Tibial nerve (tissue), 4 donors: Measurements from ENCODE around the gene PCDHGA10. TPM values are rescaled to one million over a fixed set of nuclear protein-coding genes. Genes with fewer than 3 reads are reported as not detected.

Experiments used
- DNase-seq, 2 donors: peaks; one replicate each; pipeline ENCODE4 v3.0.0-alpha.2; 2019; ENCODE audit warnings: low spot score in 2 of 2
- H3K27ac ChIP-seq, 4 donors: fragments of 200-600 bp; sonication (generic) in 3 of 4; one replicate each; pipeline ENCODE4 v1.5.1; 2017 to 2019; ENCODE audit warnings: mild to moderate bottlenecking in 1 of 4
- H3K27me3 ChIP-seq, 2 donors: fragments of 200-600 bp; sonication (generic) in 1 of 2; one replicate each; pipeline versions ENCODE4 v1.5.1 to v1.6.0; 2017 to 2019
- H3K36me3 ChIP-seq, 3 donors: fragments of 200-600 bp; sonication (generic); one replicate each; pipeline ENCODE4 v1.5.1; 2018 to 2019
- H3K4me1 ChIP-seq, 4 donors: fragments of 200-600 bp; sonication (generic) in 3 of 4; one replicate each; pipeline ENCODE4 v1.5.1; 2017 to 2019
- H3K4me3 ChIP-seq, 4 donors: fragments of 200-600 bp; sonication (generic) in 3 of 4; one replicate each; pipeline ENCODE4 v1.5.1; 2017 to 2019; ENCODE audit warnings: mild to moderate bottlenecking in 1 of 4, moderate library complexity in 1 of 4
- H3K9me3 ChIP-seq, 4 donors: fragments of 200-600 bp; sonication (generic) in 3 of 4; one replicate each; pipeline ENCODE4 v1.5.1; 2017 to 2019
- EP300 ChIP-seq, 2 donors: sonication (generic); formaldehyde crosslinking; IDR thresholded peaks; one replicate each; pipeline ENCODE4 v1.6.1; 2017; ENCODE audit warnings: antibody characterized with exemption in 2 of 2, mild to moderate bottlenecking in 1 of 2
- POLR2A ChIP-seq, 2 donors: fragments of 450-650 bp; IDR thresholded peaks; one replicate each; pipeline ENCODE4 v1.6.1; 2017; ENCODE audit warnings: antibody characterized with exemption in 2 of 2, mild to moderate bottlenecking in 2 of 2, moderate library complexity in 2 of 2
- WGBS, 2 donors: methylation state at CpG; one replicate each; pipeline ENCODE4 v1.1.5; 2018; 5-methylcytosine and 5-hydroxymethylcytosine counted together
- total RNA-seq, 4 donors: library from RNA; depleted of rRNA; stranded (reverse); fragments of >200 nt; gene quantifications; one replicate each; pipeline ENCODE4 v1.1.0, GENCODE V29; 2016
- TF ChIP-seq, protein P1 (sequence below), 5 experiments: fragments of 200-600 bp in 3 of 5; fragments of 450-650 bp in 2 of 5; sonication (generic) in 3 of 5; IDR thresholded peaks; one replicate each; pipeline ENCODE4 v1.5.1; 2016 to 2019; ENCODE audit warnings: antibody characterized with exemption in 5 of 5, mild to moderate bottlenecking in 3 of 5, moderate library complexity in 2 of 5

Gene PCDHGA10
- total RNA-seq, 4 donors from 2014 or later: 7.6 to 15.0 (median 10.6) TPM

DNA sequence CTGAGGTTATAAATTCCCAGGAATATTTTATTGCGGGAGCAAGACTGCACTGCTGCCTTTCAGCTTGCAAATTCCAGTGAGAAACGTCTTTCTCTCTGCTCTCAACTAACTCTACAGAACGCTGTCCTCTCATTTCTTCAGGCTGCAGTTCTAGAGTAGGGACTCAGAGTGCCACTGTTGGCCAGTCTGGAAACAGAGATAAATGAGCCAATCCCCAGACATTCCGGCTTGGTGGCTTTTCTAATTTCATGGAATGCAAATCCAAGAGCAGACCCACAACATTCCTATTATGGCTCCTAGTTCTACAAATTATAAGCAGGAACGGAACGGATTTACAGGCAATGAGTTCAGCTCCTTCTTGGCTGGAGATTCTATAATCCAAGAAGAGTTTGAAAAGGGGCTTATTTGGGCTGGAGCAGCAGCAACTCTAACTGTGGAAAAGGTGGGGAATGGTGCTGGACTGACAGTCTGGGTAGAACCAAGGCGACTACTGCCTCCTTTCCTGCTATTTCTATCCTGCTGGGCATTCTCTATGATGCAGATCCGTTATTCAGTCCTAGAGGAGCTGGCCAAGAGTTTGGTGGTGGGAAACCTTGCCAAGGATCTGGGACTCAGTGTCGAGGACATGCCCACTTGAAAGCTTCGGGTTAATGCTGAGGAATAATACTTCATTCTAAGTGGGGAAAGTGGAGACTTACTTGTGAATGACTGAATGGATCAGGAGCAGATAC is 26.8 kb downstream of the PCDHGA10 start:
- no peak for DNase-seq
- WGBS, 2 donors: 71 to 76% methylated on average over 10 of the region's 10 CpGs
- Histone ChIP-seq H3K27ac (no peak overlapping the region), H3K9me3 (peaks cover 0 to 95% (median 31%) of the 10 kb centered on the region in 4 donors), H3K4me3 (no peak overlapping the region), H3K27me3 (no peaks in the 10 kb centered on the region), H3K36me3 (peaks cover 0 to 35% (median 0%) of the 10 kb centered on the region in 3 donors), H3K4me1 (no peaks in the 10 kb centered on the region)
- TF ChIP-seq, protein P1, sequence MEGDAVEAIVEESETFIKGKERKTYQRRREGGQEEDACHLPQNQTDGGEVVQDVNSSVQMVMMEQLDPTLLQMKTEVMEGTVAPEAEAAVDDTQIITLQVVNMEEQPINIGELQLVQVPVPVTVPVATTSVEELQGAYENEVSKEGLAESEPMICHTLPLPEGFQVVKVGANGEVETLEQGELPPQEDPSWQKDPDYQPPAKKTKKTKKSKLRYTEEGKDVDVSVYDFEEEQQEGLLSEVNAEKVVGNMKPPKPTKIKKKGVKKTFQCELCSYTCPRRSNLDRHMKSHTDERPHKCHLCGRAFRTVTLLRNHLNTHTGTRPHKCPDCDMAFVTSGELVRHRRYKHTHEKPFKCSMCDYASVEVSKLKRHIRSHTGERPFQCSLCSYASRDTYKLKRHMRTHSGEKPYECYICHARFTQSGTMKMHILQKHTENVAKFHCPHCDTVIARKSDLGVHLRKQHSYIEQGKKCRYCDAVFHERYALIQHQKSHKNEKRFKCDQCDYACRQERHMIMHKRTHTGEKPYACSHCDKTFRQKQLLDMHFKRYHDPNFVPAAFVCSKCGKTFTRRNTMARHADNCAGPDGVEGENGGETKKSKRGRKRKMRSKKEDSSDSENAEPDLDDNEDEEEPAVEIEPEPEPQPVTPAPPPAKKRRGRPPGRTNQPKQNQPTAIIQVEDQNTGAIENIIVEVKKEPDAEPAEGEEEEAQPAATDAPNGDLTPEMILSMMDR (IDR thresholded peaks at IDR 0.05): no peak
- TF ChIP-seq EP300 (IDR thresholded peaks at IDR 0.05) (no peak), POLR2A (IDR thresholded peaks at IDR 0.05) (no peak)

DNA sequence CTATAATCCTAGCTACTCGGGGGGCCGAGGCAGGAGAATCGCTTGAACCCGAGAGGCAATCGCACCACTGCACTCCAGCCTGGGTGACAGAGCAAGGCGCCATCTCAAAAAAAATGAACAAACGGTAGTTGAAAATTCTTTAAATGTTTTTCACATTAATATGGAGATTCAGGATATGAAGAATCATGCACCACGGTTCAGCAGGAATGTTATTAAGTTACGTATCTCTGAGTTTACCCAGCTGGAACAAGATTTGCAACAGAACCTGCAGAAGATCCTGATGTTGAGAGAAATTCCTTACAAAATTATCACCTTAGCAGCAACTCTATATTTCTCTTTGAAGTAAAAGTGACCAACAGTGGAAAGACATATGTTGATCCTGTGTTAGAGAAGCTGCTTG is 27.6 kb downstream of the PCDHGA10 start:
- WGBS, 2 donors: 96% methylated on average over 9 of the region's 9 CpGs
- Histone ChIP-seq H3K4me1 (no peaks in the 10 kb centered on the region), H3K4me3 (no peak overlapping the region), H3K9me3 (peaks cover 0 to 95% (median 31%) of the 10 kb centered on the region in 4 donors), H3K27ac (no peak overlapping the region), H3K36me3 (peaks cover 0 to 37% (median 0%) of the 10 kb centered on the region in 3 donors), H3K27me3 (no peaks in the 10 kb centered on the region)
- TF ChIP-seq EP300 (IDR thresholded peaks at IDR 0.05) (no peak), POLR2A (IDR thresholded peaks at IDR 0.05) (no peak)
- TF ChIP-seq, protein P1 (IDR thresholded peaks at IDR 0.05): no peak
- no peak for DNase-seq

DNA sequence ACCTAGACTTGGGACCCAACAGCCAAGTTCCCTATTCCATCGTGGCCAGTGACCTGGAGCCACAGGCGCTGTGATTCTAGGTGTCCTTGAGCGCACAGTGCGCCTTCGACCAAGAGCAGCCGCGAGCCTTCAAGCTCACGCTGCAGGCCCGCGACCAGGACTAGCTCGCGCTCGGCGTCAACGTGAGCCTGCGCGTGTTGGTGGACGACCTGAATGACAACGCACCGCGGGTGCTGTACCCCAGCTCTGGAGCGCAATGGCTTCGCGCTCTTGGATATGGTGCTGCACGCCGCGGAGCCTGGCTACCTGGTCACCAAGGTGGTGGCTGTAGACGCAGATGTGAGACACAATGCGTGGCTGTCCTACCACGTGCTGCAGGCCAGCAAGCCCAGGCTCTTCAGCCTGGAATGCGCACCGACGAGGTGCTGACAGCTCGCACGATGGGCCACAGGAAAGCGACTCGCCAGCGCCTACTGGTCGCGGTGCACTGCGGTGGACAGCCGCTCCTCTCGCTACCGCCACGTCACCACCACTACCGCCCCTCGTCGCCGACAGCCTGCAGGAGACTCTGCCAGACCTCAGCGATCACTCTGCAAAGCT is 28.9 kb downstream of the PCDHGA10 start:
- no peaks in the 10 kb centered on the region for H3K4me1 ChIP-seq
- H3K9me3 ChIP-seq: peaks cover 0 to 94% (median 28%) of the 10 kb centered on the region in 4 donors
- H3K27me3 ChIP-seq: no peaks in the 10 kb centered on the region
- 60 to 62% methylated on average over 33 to 34 of the region's 50 CpGs for WGBS, 2 donors
- H3K4me3 ChIP-seq: no peak overlapping the region
- peaks cover 0 to 46% (median 0%) of the 10 kb centered on the region in 3 donors for H3K36me3 ChIP-seq
- TF ChIP-seq POLR2A (IDR thresholded peaks at IDR 0.05) (no peak), EP300 (IDR thresholded peaks at IDR 0.05) (no peak)
- TF ChIP-seq, protein P1 (IDR thresholded peaks at IDR 0.05): no peak
- DNase-seq: no peak
- H3K27ac ChIP-seq: no peak overlapping the region

DNA sequence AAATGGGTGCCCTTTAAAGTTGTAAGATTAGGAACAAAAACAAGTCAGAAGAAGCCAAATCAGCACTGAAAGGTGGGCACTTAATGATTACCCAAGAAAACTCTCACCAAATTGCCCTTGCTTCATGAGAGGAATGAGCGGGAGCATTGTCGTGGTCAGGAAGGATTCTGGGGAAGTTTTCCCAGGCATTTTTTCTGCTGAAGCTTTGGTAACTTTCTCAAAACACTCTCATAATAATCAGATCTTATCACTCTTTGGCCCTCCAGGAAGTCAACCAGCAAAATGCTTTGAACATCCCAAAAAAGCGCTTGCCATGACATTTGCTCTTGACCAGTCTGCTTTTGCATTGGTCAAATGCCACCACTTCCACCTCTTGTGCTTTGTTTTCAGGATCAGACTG is 52.6 kb downstream of the PCDHGA10 start:
- Histone ChIP-seq H3K4me3 (no peak overlapping the region), H3K4me1 (no peaks in the 10 kb centered on the region), H3K27me3 (no peaks in the 10 kb centered on the region), H3K36me3 (peaks cover 0 to 11% (median 0%) of the 10 kb centered on the region in 3 donors), H3K9me3 (peaks cover 0 to 16% (median 0%) of the 10 kb centered on the region in 4 donors), H3K27ac (no peak overlapping the region)
- TF ChIP-seq POLR2A (IDR thresholded peaks at IDR 0.05) (no peak), EP300 (IDR thresholded peaks at IDR 0.05) (no peak)
- TF ChIP-seq, protein P1 (IDR thresholded peaks at IDR 0.05): no peak
- 95 to 97% methylated on average over 3 of the region's 3 CpGs for WGBS, 2 donors
- no peak for DNase-seq

Other genes starting within 250 kb of the PCDHGA10 start
- gene PCDHB7, start 240.3 kb upstream of the PCDHGA10 start, total RNA-seq: 1 to 10 TPM; 4.4 to 7.1 (median 5.5) TPM
- gene PCDHB8, start 235.2 kb upstream of the PCDHGA10 start, total RNA-seq: 1 to 10 TPM; 1.0 to 4.2 (median 3.5) TPM
- gene PCDHB16, start 230.6 kb upstream of the PCDHGA10 start, total RNA-seq: 10 to 100 TPM in 3 of 4 donors, 1 to 10 TPM in 1; 9.2 to 17.7 (median 14.6) TPM
- 1 to 10 TPM; 4.6 to 9.2 (median 7.4) TPM for gene PCDHB9, start 225.8 kb upstream of the PCDHGA10 start, total RNA-seq
- gene PCDHB10, start 220.6 kb upstream of the PCDHGA10 start, total RNA-seq: 10 to 100 TPM in 1 of 4 donors, 1 to 10 TPM in 3; 4.8 to 10.4 (median 5.6) TPM
- gene PCDHB11, start 213.4 kb upstream of the PCDHGA10 start, total RNA-seq: 1 to 10 TPM; 6.9 to 8.6 (median 7.6) TPM
- 10 to 100 TPM in 3 of 4 donors, 1 to 10 TPM in 1; 5.7 to 12.6 (median 12.2) TPM for gene PCDHB12, start 204.3 kb upstream of the PCDHGA10 start, total RNA-seq
- gene PCDHB13, start 199.1 kb upstream of the PCDHGA10 start, total RNA-seq: 1 to 10 TPM; 8.2 to 9.8 (median 9.2) TPM
- gene PCDHB14, start 189.6 kb upstream of the PCDHGA10 start, total RNA-seq: 10 to 100 TPM in 2 of 4 donors, 1 to 10 TPM in 2; 6.6 to 13.0 (median 10.3) TPM
- gene PCDHB15, start 167.6 kb upstream of the PCDHGA10 start, total RNA-seq: 1 to 10 TPM; 5.4 to 7.6 (median 6.4) TPM
- gene SLC25A2, start 108.9 kb upstream of the PCDHGA10 start, total RNA-seq: 1 to 10 TPM in 1 of 4 donors, under 1 TPM in 1, not detected in 2; 0.42 to 4.8 TPM
- gene TAF7, start 92.2 kb upstream of the PCDHGA10 start, total RNA-seq: 10 to 100 TPM; 49.5 to 80.0 (median 59.5) TPM
- gene PCDHGA1, start 82.5 kb upstream of the PCDHGA10 start, total RNA-seq: 1 to 10 TPM in 3 of 4 donors, under 1 TPM in 1; 0.90 to 2.5 (median 1.8) TPM
- 10 to 100 TPM in 3 of 4 donors, 1 to 10 TPM in 1; 9.6 to 20.4 (median 12.7) TPM for gene PCDHGA2, start 74.2 kb upstream of the PCDHGA10 start, total RNA-seq
- 10 to 100 TPM in 1 of 4 donors, 1 to 10 TPM in 3; 6.5 to 10.5 (median 8.7) TPM for gene PCDHGA3, start 69.2 kb upstream of the PCDHGA10 start, total RNA-seq
- gene PCDHGB1, start 62.9 kb upstream of the PCDHGA10 start, total RNA-seq: 1 to 10 TPM; 4.3 to 8.4 (median 6.8) TPM
- 10 to 100 TPM in 2 of 4 donors, 1 to 10 TPM in 2; 5.1 to 13.5 (median 9.2) TPM for gene PCDHGA4, start 58.0 kb upstream of the PCDHGA10 start, total RNA-seq
- gene PCDHGB2, start 53.0 kb upstream of the PCDHGA10 start, total RNA-seq: 10 to 100 TPM in 2 of 4 donors, 1 to 10 TPM in 2; 9.2 to 14.0 (median 10.4) TPM
- gene PCDHGA5, start 48.8 kb upstream of the PCDHGA10 start, total RNA-seq: 10 to 100 TPM in 3 of 4 donors, 1 to 10 TPM in 1; 8.2 to 13.2 (median 12.1) TPM
- 10 to 100 TPM in 2 of 4 donors, 1 to 10 TPM in 2; 7.8 to 12.4 (median 10.1) TPM for gene PCDHGB3, start 42.7 kb upstream of the PCDHGA10 start, total RNA-seq
- 10 to 100 TPM in 2 of 4 donors, 1 to 10 TPM in 2; 7.4 to 12.3 (median 10.1) TPM for gene PCDHGA6, start 39.1 kb upstream of the PCDHGA10 start, total RNA-seq
- gene PCDHGA7, start 30.2 kb upstream of the PCDHGA10 start, total RNA-seq: 10 to 100 TPM in 1 of 4 donors, 1 to 10 TPM in 3; 7.6 to 12.2 (median 9.2) TPM
- 10 to 100 TPM in 3 of 4 donors, 1 to 10 TPM in 1; 9.3 to 12.3 (median 11.1) TPM for gene PCDHGB4, start 25.3 kb upstream of the PCDHGA10 start, total RNA-seq
- gene PCDHGA8, start 20.4 kb upstream of the PCDHGA10 start, total RNA-seq: 1 to 10 TPM; 5.5 to 9.3 (median 6.6) TPM
- gene PCDHGB5, start 15.0 kb upstream of the PCDHGA10 start, total RNA-seq: 10 to 100 TPM in 3 of 4 donors, 1 to 10 TPM in 1; 9.9 to 22.4 (median 16.2) TPM
- gene PCDHGA9, start 10.2 kb upstream of the PCDHGA10 start, total RNA-seq: 10 to 100 TPM in 3 of 4 donors, 1 to 10 TPM in 1; 8.4 to 13.8 (median 11.9) TPM
- gene PCDHGB6, start 5.0 kb upstream of the PCDHGA10 start, total RNA-seq: 10 to 100 TPM in 3 of 4 donors, 1 to 10 TPM in 1; 9.2 to 16.8 (median 13.9) TPM
- 10 to 100 TPM; 14.6 to 19.2 (median 18.0) TPM for gene PCDHGB7, start 4.7 kb downstream of the PCDHGA10 start, total RNA-seq
- gene PCDHGA11, start 8.1 kb downstream of the PCDHGA10 start, total RNA-seq: 1 to 10 TPM; 8.3 to 9.3 (median 8.9) TPM
- 10 to 100 TPM in 2 of 4 donors, 1 to 10 TPM in 2; 7.9 to 19.8 (median 10.1) TPM for gene PCDHGA12, start 17.5 kb downstream of the PCDHGA10 start, total RNA-seq
- 10 to 100 TPM; 40.4 to 77.7 (median 56.3) TPM for gene PCDHGC3, start 63.0 kb downstream of the PCDHGA10 start, total RNA-seq
- gene PCDHGC4, start 72.0 kb downstream of the PCDHGA10 start, total RNA-seq: 10 to 100 TPM in 1 of 4 donors, 1 to 10 TPM in 3; 3.3 to 11.7 (median 5.1) TPM
- gene PCDHGC5, start 76.1 kb downstream of the PCDHGA10 start, total RNA-seq: 1 to 10 TPM; 3.1 to 5.9 (median 3.8) TPM
- 100 to 1,000 TPM in 1 of 4 donors, 10 to 100 TPM in 3; 59.4 to 102 (median 64.0) TPM for gene DIAPH1, start 206.0 kb downstream of the PCDHGA10 start, total RNA-seq
- gene HDAC3, start 223.9 kb downstream of the PCDHGA10 start, total RNA-seq: 10 to 100 TPM; 33.0 to 38.3 (median 36.5) TPM
- 1 to 10 TPM; 2.0 to 8.7 (median 4.1) TPM for gene RELL2, start 224.0 kb downstream of the PCDHGA10 start, total RNA-seq
- gene FCHSD1, start 238.4 kb downstream of the PCDHGA10 start, total RNA-seq: 10 to 100 TPM; 10.7 to 53.4 (median 34.5) TPM